ENCODE measurements around the gene SLC2A13.

DNA sequence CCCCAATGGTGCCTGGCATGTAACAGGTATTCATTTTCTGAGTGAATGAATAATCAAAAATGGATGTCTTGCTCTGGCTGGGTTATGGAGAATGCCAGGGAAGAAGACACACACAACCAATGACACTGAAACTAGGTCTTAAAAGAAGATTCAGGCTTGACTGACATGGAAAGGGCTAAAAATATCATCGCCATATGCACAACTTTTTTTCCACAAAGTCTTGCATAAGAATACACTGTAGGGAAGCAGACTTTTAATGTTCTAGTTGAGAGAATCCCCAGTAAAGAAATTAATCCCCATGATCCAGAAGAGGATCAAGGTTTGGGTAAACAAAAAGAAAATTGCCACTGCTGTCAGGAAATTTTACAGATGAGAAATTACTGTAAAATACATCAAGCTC lies 116.4 kb downstream of the SLC2A13 start:
- TF ChIP-seq CTCF (IDR thresholded peaks at IDR 0.05) (no peak), POLR2A (IDR thresholded peaks at IDR 0.05) (no peak)
